Left lobe of liver (tissue), 2 donors: Measurements from ENCODE around the gene RNF187. TPM values are rescaled to one million over a fixed set of nuclear protein-coding genes. Genes with fewer than 3 reads are reported as not detected.

Experiments used
- ATAC-seq: fragments of 200-7000 bp; cut with Tn5 transposase; one replicate; pipeline ENCODE4 v1.9.1; 2020; ENCODE audit warnings: mild to moderate bottlenecking, moderate library complexity
- DNase-seq: peaks from one replicate; pipeline ENCODE4 v3.0.0-alpha.2; 2020; ENCODE audit warnings: low spot score
- total RNA-seq: library from RNA; stranded (reverse); gene quantifications from one replicate; pipeline ENCODE4 v1.2.1, GENCODE V29; 2021
- donor health status: DM: no; HTN: no; CAD: no; lungs with moderate emphysema.
- donor health status: DM: no; HTN: yes; CAD: no.

The RNF187 gene
- total RNA-seq, 1 donor from 2014 or later, result 60.3 TPM

DNA sequence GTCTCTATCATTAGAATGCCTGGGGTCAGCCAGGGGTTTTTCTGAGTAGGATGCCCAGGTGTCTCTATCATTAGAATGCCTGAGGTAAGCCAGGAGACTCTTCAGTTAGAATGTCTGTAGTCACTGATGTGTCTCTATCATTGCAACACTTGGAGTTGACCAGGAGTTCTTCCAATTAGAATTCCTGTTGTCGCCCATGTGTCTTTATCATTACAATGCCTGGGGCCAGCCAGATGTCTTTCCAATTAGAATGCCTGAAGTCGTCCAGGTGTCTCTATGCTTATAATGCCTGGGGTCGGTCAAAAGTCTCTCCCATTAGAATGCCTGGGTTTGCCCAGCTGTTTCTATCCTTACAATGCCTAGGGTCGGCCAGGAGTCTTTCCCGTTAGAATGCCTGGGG lies 55.8 kb downstream of the RNF187 start:
- DNase-seq, result no peak
- ATAC-seq, result no peak

- ATAC-seq (no peak), DNase-seq (no peak)
Observed at GRCh38 chr1:228543396-228543795, 56.2 kb downstream of the RNF187 start.

GRCh38 chr1:228544021-228544850 lies 57.1 kb downstream of the RNF187 start:
- ATAC-seq (no peak), DNase-seq (no peak)

- DNase-seq, result no peak
- no peak for ATAC-seq
Observed at GRCh38 chr1:228544921-228545591, 57.9 kb downstream of the RNF187 start.

Other genes with a start within 250 kb of the RNF187 start
- 7.3 TPM for gene TRIM11, start 80.5 kb upstream of the RNF187 start, total RNA-seq
- not detected for gene TRIM17, start 70.5 kb upstream of the RNF187 start, total RNA-seq
- 19.7 TPM for gene RHOU, start 248.1 kb downstream of the RNF187 start, total RNA-seq